Frontal cortex (tissue), 4 donors: Measurements from ENCODE around the gene C1orf167. TPM values are rescaled to one million over a fixed set of nuclear protein-coding genes. Genes with fewer than 3 reads are reported as not detected.

Source experiments
- DNase-seq, 2 donors: peaks; one replicate each; pipeline ENCODE4 v3.0.0; 2012; ENCODE audit warnings: low spot score in 2 of 2
- FAIRE-seq: peaks from 2 replicates; lab custom pipeline; 2012; peaks lifted over from hg19 to GRCh38; lab: Jason Lieb, UNC
- total RNA-seq: library from RNA; depleted of rRNA; stranded (reverse); fragments of >200 nt; gene quantifications from one replicate; pipeline ENCODE4 v1.2.3, GENCODE V29; 2014
- donor health status: control.
- donor health status: control.
- donor health status: control.

The C1orf167 gene, protein sequence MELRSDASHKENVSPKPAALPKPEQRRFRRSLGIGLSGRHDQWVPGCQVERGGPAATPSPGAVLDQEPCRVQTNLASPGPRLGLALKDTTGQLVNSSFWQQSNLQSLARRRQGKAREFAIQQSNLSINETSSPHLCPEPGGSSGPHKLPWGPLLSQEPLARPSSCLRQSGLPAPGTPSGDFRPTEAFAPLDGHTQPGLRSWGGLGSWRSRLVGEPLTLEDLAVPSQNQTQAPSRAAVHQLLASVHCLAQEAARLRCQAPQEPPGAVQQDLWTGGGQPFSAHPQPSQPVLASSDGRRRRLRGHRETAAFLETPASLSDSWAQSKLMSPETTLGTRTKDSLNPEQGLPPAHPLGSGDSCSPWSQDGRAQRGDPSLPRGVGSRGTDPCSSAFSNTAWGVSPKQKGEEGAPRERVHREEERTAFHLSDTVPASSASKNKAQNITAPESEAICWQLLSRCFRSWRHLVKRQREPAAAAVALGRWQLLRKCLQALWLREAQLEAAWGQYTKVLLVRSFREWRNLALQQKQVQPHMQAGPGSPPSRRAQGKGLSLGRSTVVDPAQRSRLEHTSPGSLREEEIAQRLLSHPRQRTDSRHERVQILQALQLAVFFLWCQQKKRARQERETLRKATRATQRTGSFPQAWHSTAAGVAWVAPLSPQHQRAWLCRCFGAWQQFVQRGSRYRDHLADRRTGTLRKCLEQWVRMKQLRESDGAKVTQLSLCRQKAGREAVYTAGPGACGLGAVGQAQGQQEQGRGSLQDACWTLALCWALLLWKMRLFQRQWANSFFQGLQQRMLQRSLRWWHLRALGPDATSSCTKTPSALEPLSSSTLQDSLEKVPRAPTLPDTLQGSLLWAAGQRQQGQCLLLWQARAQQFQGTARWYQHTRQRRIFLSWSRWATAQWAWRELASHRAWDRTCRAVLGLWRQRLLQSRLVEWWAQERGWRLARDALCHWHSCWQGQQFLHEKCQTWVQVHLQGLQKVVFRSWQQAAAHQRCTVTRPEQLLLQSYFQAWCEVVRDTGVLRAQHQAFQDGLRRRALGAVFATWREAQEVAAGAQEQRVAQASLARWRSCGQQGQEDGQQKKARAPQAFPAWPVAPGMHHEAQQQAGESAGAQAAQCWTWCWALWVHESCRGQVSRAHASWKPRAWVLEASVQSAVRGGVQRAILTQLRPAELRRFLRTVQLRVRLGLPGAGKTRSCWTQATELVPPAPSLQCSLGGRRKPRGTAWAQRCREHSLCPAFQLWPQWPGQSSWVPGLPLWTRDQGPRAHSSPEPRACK (N-terminal part only)
- total RNA-seq, result not detected

DNA sequence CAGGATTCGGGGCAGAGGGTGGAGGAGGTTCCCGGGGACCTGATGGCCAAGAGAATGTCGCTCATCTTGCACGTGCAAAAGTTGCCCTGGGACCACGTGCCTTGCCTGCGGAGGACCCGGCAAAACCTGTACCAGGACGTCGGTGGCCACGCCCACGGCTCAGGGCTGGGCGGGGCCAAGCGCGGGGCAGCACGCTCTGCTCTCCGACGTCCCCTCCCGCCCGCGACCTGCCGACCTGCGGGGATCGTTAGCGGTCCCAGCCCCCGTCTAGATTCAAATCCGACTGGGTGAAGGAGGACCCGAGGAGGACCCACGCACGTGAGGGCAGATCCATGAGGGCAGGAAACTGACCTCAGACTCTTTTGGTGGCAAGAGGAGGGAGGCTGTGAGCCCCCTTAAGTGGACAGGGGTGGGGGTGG is at the start of gene C1orf167:
C1orf167 (plus strand) TSS at position 206 of the 419 bp plus-strand sequence. CDS start 2,208 bp downstream, outside the sequence.
- DNase-seq (no peak), FAIRE-seq (no peak)

DNA sequence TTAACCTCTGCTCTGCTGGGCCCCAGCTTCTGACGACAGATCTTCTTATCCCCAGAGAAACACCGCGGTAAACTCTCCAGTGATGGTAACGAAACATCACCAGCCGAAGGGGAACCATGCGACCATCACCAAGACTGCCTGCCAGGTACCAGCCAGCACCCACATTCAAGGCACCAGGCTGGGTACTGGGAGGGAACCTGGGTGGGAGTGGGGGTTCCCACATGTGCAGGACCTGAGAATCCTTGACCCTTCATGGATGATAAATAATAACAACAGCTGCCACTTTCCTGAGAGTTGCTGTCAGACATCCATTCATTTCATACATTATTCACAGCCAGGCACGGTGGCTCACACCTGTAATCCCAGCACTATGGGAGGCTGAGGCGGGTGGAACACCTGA is 49.7 kb upstream of the C1orf167 start:
- FAIRE-seq, result no peak
- DNase-seq, result no peak

DNA sequence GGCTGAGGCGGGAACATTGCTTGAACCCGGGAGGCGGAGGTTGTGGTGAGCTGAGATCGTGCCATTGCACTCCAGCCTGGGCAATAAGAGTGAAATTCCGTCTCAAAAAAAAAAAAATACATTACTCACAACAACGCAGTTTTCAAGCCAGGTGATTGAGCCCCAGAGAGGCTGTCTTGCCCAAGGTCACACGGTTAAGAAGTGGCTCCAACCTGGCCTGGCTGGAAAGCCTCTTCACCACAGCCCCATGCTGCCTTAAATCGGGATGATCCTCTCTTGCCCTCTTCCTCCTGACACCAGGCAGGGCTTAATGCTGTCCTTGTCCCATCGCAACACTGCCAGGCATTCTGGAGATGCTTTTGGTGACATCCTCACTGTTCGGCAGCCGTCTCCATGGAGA is 48.9 kb upstream of the C1orf167 start:
- no peak for DNase-seq

DNA sequence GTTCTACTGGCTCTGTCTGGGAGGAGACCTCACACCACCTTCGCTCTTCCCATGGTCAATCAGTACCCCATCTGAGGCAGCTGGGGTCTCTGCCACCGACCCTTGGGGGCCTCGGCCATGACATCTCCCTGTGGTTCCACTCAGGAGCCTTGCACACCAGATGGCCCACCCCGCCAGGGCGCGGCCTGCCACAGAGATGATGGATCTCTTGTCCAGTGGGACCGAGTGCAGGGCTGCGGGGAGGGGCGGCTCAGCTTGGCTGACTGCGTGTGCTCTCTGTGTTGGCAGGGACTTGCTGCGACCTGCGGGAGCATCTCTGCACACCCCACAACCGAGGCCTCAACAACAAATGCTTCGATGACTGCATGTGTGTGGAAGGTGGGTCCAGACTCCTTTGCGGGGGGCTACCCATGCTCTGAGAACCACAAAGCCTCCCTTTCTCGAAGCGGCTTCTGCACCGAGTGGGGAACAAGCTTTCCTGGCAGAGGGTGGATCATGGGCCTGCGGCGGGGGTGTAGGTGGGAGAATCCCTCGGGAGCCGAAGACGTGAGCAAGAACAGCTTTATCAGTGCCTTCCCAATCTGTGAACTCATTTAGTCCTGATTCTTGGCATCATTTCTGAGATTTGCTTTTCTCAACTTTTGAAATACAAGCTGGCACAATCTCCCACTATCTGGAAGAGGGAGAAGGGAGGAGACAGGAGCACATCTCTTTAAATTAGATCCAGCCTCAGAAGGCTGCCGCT is 47.0 kb upstream of the C1orf167 start:
- DNase-seq, result no peak
- no peak for FAIRE-seq

More for the DNA sequence above, 48.9 kb upstream of the C1orf167 start:
- no peak for FAIRE-seq

DNA sequence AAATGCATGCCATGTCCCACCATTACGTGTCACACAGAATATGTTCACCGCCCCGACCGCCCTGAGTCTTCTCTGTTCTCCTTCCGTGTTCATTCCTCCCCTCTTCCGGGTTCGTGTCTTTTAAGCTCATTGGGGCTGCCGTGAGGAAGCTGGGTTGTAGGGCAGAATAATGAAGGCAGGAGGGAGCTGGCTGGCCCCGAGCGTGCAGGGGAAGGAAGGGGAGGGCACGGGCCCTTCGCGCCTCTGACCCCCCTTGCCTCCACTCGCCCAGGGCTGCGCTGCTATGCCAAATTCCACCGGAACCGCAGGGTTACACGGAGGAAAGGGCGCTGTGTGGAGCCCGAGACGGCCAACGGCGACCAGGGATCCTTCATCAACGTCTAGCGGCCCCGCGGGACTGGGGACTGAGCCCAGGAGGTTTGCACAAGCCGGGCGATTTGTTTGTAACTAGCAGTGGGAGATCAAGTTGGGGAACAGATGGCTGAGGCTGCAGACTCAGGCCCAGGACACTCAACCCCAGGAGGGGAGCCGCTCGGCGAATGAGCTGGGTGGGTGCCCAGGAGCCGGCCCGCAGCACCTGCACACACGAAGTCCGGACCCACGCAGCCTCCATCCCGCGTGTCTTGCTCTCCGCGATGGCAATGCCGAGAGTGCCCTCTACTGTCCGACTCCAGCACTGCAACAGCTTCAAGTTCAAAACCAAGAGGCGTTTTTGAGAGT is 42.5 kb upstream of the C1orf167 start:
- FAIRE-seq, result no peak
- DNase-seq, result peak in 1 of 2 donors; percentile 80

DNA sequence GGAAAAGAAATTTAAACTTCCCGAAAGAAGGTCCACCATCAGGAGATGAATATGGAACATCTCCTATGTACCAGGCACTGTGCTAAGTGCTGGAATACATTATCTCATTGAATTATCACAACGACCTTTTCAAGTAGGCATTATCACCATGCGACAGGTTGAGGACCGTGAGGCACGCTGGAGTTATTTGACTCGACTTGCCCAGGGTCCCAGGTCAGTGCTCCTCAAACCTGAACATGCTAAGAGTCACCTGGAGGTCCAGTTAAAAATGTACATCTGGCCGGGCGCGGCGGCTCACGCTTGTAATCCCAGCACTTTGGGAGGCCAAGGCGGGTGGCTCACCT is 42.0 kb upstream of the C1orf167 start:
- DNase-seq, result no peak
- FAIRE-seq, result no peak

DNA sequence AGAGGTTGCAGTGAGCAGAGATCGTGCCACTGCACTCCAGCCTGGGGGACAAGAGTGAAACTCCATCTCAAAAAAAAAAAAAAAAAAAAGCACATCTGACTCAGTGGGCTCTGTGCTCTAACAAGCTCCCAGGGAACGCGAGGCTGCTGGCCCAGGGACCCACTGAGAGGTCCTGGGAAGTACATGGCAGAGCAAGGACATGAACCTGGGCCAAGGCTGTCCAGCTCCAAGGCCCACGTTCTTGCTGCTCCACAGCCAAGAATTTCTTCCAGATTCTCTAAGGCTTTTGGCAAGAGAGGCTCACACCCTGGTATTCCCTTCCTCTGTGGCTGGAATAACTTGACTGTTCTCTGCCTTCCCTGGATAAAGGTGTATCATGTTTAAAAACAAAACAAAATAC is 41.5 kb upstream of the C1orf167 start:
- FAIRE-seq (no peak), DNase-seq (no peak)

DNA sequence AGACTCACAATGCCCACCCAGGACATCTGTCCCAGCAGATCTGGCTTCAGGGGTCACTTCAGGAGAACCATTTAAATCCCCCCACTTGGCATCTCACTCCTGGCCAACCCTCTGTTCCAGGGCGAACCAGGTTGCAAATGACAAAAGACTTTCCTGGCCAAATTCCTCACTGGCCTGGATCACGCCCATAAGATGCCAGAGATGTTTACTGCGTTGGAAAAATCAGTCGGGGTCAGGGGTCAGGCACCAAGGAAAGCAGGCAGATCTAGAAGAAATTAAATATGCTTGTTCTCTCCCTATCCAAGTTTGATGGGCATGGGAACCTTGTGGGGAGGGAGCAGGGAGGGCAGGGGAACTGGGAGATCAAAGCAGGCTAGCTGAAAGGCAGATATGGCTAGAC is 40.7 kb upstream of the C1orf167 start:
- no peak for FAIRE-seq
- DNase-seq, result no peak

DNA sequence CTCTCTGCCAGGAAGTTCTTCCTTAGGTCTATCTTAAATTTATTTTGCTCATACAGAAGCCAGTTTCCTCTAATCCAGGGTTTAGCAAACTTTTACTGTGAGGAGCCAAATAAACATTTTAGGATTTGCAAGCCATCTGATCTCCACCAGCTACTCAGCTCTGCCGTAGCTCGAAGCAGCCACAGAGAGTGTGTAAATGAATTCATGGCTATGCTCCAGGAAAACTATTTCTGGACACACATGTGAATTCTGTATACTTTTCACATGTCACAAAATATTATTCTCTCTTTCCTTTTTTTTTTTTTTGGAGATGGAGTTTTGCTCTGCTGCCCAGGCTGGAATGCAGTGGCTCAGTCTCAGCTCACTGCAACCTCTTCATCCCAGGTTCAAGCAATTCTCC is 39.5 kb upstream of the C1orf167 start:
- no peak for DNase-seq

DNA sequence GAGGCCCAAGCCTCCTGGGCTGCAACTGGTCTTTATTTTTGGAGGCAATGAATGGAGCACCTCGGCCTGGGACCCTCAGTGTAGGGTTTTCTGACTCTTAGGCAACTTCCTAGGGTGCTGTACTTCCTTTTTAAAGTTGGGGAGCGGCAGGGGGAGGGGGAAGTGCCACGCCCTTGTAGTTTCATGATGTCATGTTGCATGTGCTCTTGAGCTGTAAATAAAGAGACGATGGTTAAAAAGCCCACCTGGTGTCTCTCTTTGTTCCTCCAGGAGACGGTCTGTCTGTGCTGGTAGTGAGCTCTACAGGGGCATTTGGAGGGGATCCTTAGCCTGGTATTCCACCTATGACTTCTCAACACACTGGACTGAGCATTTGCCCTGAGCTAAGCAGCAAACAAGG is 36.4 kb upstream of the C1orf167 start:
- DNase-seq (no peak), FAIRE-seq (no peak)

More for the DNA sequence above, 39.5 kb upstream of the C1orf167 start:
- FAIRE-seq, result no peak

DNA sequence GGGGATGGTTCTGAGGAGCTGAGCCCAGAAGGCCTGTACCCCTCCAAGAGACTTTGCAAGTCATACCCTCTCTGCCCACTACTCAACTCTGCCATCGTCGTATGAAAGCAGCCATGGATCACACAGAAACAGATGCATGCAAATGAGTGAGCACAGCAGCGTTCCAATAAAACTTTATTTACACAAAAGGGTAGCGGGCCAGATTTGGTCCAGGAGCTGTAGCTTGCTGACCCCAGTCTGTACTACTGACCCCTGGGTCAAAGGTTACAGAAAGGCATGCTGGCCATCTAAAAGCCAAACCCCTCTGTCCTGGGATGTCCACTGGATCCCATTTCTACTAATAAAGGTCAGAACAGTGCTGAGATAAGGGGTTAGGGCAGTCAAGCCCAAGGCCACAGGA is 34.9 kb upstream of the C1orf167 start:
- FAIRE-seq (no peak), DNase-seq (no peak)

DNA sequence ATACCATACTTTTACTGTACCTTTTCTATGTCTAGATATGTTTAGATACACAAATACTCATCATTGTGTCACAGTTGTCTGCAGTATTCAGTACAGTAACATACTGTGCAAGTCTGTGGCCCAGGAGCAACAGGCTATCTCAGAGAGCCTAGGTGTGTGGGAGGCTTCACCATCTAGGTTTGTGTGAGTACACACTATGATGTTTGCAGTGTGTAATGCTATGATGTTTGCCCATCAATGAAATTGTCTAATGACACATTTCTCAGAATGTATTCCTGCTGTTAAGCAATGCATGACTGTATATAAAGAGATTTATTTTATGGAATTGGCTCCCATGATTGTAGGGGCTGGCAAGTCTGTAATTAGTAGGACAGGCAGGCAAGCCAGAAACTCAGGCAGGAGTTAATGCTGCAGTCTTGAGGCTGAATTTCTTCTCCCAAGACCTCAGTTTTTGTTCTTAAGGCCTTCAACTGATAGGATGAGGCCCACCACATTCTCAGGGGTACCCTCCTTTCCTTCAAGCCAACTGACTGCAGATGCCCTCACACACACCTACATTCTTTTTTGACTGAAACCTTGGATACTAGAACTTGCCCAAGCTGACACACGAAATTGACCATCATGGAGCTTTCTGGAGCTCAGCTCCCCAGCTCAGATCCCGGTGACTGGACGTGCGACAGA is 33.7 kb upstream of the C1orf167 start:
- no peak for DNase-seq
- FAIRE-seq, result no peak

DNA sequence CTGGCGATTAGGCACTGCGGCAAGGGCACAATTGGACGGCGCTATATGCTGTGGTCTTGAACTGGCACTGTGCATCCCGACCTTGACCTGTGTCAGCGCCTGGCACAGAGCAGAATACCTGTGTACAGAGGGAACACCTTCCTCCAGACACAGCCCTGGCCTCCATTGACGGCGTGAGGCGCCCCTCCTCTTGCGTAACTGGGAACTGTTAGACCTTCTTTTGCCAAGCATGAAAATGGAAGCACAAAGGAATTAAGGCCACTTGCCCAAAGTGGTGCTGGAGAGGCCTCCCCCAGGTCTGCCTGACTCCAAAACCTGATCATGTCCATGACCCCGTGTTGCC is 32.9 kb upstream of the C1orf167 start:
- DNase-seq (no peak), FAIRE-seq (no peak)

DNA sequence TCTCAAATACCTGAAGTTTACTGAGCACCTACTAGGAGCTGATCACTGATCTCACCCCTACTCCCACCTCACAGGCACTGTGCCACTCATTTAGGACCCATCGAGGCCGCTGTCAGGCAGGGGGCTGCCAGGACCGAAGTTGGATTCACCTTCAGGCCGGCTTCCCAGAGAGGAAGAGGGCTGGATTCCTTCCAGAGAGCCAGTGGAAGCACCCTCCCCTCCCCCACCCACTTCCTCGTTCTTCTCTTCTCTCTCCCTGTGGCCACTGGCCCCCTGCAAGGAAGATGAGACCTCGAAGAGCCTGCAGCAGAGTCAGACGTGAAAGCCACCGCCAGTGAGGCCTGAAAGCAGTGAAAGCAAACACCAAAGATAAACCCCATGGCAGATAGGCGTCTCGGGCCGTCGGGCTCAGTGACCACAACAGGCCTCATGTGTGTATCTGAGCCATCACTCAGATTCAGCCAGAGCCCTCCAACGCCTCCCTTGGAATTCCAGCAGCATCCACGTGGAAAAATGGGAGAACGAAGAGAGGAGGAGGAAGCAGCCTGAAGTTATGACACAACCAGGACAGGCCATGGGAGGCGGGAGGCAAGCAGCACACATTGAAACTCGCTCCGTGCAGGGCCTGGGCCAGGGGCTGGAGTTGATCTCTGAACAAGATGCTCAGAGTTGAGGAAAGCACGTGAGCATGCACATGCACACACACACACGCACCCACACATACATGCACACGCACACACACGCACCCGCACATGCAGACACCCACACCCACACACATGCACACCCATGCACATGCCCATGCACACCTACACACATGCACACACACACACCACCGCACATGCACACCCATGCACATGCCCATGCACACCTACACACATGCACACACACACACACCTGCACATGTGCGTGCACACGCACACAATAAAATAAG is 32.2 kb upstream of the C1orf167 start:
- FAIRE-seq (no peak), DNase-seq (no peak)

DNA sequence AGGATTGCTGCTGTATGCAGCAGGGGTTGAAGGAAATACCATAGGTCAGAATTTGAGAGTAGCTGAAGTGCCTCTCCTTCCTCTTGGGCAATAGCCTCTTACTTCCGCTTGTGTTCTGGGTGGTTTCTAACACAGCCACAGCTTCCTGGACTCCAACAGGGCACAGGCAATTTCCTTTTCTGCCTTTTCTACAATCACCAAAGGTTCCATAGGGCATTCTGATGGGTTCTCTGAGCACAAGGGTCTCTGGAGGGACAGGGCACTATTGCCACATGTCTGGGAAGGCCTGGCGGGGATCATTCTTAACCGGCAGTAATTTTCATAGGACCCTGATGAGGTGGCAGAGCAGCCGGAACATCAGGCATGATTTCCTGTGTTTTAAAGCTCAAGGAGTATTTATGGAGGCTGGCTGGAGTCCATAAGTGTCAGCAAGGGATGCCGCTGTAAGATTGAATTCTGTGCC is 31.5 kb upstream of the C1orf167 start:
- DNase-seq (no peak), FAIRE-seq (no peak)

DNA sequence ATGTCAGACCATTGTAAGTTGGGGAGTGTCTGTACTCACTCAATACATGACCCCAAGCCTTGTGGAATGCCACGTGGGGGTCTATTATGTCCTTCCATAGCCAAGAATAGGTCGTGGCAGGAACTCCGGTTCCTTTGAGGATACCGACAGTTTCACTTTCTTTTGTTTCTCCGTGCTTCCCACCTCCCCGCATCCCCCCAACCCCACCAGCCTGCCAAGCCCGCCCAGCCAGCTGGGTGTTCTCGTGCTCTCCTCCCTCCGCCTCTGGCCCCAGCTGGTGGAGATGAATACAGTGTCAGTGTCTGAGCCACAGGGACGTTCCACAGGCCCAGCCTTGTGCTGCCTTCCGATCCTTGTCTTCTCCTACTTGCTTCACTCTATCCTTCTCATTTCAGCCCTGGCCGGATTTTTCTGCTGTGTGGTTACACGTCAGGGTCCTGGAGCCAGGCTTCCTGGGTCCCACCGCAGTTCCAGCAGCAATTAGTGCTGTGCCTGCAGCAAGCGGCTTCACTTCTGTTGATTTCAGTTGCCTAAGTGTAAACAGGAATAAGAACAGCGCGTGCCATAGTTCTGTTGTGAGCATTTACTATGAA is 30.2 kb upstream of the C1orf167 start:
- FAIRE-seq, result no peak
- DNase-seq, result peak; percentile 71 to 77

DNA sequence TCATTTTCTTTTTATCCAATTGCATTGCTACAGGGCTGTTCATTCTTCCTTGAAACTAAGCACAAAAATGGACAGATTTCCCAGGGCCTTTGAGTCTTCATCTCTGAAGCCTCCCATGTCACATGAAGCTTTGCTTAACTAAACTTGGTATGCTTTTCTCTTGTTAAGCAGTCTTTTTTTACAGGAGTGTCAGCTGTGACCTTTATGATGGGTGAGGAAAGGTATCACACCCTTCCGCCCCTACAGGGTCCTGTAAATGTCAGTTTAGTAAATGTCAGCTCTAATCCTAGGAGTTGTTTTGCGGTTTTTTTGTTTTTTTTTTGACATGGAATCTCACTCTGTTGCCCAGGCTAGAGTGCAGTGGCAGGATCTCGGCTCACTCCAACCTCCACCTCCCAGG is 28.7 kb upstream of the C1orf167 start:
- DNase-seq, result no peak
- FAIRE-seq, result no peak
